BJ (cell line): ENCODE data around the gene PLCG1. TPM values are rescaled to one million over a fixed set of nuclear protein-coding genes. Genes with fewer than 3 reads are reported as not detected.

Experiments
- CTCF ChIA-PET: fragments of 350-600 bp; formaldehyde crosslinking; extraction: SDS; loops from one replicate; lab custom pipeline; 2021; ENCODE audit warnings: antibody characterized with exemption, inconsistent platforms; lab: Yijun Ruan, JAX
- POLR2A ChIA-PET: fragments of 300-600 bp; sonication (Branson Sonifier 250); formaldehyde crosslinking; extraction: SDS; loops from one replicate; lab custom pipeline; 2021; ENCODE audit warnings: antibody characterized with exemption; lab: Charles Lee
- DNase-seq: peaks from one replicate; pipeline ENCODE4 v3.0.0-alpha.2; 2011; ENCODE audit warnings: low read depth
- H3K27me3 ChIP-seq: 2 replicates; pipeline ENCODE4 v1.6.0; 2011; ENCODE audit warnings: low read length; ENCODE audit not compliant: control insufficient read depth, insufficient read depth
- H3K36me3 ChIP-seq: 2 replicates; pipeline ENCODE4 v1.5.1; 2011; ENCODE audit warnings: low read length; ENCODE audit not compliant: control insufficient read depth, insufficient read depth
- H3K4me3 ChIP-seq: 2 replicates; pipeline ENCODE4 v1.5.1; 2011; ENCODE audit warnings: low read depth, mild to moderate bottlenecking, control low read depth, low read length
- polyA plus RNA-seq: library from polyadenylated mRNA; depleted of rRNA; stranded (reverse); fragments of >200 nt; gene quantifications from 2 replicates; pipeline ENCODE4 v1.2.3, GENCODE V29; 2011
- TF ChIP-seq, protein P1 (sequence below): IDR thresholded peaks from 2 replicates; pipeline ENCODE4 v1.5.1; 2011; ENCODE audit warnings: low read depth, mild to moderate bottlenecking, control low read depth, inconsistent platforms, low read length, moderate library complexity; ENCODE audit not compliant: insufficient read depth

The PLCG1 gene
- polyA plus RNA-seq, 1 experiment, result 46.5 TPM

DNA sequence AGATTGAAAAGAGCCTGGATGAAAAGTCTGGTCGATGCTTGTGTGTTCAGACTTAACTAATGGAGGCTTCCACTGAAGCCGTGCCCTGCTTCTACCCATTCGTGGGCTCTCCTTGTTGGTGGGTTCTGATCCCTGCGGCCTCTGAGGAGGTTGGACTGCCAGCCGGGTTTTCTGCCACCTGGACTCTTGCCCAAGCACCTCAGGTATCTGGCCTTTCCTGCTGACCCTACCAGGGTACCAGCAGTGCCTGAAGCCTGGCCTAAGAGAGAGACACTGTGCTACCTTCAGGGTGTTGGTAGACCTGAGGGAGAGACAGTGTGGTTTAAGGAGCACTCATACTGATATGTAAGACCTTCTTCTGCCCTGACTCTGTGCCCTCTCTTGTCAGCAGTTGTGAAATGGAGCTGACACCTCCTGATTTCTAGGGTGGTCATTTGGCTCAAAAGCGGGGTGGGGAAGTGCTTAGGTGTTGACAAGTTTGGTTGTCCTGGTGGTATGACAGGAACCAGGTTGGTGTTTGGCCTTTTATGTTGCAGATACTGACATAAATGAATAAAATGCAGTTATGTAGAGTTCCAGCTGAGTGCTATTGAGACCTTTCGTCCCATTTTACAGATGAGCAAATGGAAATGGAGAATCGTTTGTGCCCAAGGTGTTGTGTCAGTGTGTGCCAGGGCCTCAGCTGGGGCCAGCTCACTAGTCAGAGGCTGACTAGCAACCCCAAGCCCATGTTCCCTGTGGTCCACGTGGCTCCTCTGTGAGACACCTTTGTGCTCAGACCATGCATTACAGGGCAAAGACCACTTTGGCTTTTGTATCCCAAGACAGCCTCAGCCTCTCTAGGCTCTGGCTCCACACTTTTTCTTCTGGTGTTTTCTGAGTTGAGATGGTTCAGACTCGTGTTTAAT is 3.1 kb downstream of the PLCG1 start:
- H3K27me3 ChIP-seq, result no peaks in the 10 kb centered on the region
- no peak for DNase-seq
- H3K4me3 ChIP-seq, result no peak overlapping the region
- TF ChIP-seq, protein P1, sequence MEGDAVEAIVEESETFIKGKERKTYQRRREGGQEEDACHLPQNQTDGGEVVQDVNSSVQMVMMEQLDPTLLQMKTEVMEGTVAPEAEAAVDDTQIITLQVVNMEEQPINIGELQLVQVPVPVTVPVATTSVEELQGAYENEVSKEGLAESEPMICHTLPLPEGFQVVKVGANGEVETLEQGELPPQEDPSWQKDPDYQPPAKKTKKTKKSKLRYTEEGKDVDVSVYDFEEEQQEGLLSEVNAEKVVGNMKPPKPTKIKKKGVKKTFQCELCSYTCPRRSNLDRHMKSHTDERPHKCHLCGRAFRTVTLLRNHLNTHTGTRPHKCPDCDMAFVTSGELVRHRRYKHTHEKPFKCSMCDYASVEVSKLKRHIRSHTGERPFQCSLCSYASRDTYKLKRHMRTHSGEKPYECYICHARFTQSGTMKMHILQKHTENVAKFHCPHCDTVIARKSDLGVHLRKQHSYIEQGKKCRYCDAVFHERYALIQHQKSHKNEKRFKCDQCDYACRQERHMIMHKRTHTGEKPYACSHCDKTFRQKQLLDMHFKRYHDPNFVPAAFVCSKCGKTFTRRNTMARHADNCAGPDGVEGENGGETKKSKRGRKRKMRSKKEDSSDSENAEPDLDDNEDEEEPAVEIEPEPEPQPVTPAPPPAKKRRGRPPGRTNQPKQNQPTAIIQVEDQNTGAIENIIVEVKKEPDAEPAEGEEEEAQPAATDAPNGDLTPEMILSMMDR, result no peak
- CTCF ChIA-PET, result interaction anchor here (1.5 kb wide), 1 partner anchor 33 kb away, joined by 5 read pairs; no protein-coding TSS in a partner anchor
- POLR2A ChIA-PET, result interaction anchor here (0.6 kb wide), 1 partner anchor 82 kb away, joined by 7 read pairs; no protein-coding TSS in a partner anchor
- H3K36me3 ChIP-seq, result 0 out of 2 replicates have a peak, but pooled peaks cover 1% of the 10 kb centered on the region

DNA sequence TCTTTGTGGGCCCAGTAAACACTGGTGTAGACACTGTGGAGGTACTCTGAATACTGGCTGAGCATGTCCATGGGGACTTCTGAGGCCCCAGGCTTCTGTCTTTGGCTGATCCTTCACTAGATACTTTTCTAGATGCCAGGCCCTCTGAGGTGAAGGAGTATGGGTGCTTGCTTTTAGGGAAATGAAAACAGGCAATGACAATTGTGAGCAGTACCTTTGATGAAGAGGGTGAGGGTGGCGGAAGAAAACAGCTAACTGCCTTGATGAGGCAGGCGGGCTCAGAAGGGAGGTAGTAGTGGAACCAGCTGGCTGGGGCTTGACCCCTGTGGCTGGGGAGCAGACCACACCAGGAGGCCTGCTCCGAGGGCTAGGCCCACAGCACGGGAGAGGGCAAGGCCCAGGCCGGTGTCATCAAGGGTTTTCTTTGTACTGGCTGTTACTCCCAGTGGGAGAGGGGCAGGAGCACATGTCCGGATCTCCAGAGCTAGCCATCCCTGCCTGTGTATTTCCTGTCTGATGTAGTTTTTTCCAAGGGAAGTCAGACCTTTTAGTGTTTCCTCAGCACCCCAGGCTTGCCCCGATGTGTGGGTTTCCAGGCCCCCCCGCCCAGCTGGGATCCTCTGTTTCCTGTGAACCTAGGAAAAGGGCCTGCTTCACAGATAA is 3.9 kb downstream of the PLCG1 start:
- no peak for DNase-seq
- TF ChIP-seq, protein P1, result no peak
- CTCF ChIA-PET, result interaction anchor here (1.5 kb wide), 1 partner anchor 32 kb away, joined by 5 read pairs; no protein-coding TSS in a partner anchor
- 0 out of 2 replicates have a peak, but pooled peaks cover 1% of the 10 kb centered on the region for H3K36me3 ChIP-seq
- H3K4me3 ChIP-seq, result no peak overlapping the region
- no peaks in the 10 kb centered on the region for H3K27me3 ChIP-seq
- POLR2A ChIA-PET, result interaction anchor here (0.6 kb wide), 1 partner anchor 81 kb away, joined by 7 read pairs; no protein-coding TSS in a partner anchor

DNA sequence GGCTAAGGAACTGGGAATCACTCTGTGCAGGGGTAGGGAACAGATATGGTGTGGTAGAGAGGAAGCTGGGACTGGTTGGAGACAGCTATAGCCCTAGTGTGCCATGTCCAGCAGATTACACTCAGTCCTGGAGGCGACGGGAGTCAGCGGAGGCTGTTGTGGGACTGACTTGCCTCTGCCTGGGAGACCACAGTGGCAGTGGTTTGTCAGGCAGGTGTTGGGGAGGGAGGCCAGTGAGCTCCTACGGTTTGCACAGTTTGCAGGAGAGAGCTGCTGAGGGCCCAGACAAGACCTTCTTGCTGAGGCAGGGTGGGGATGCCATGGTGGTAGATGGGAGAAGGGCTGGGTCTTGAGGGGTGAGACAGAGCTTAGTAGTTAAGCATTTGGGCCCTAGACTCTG is 4.9 kb downstream of the PLCG1 start:
- no peak overlapping the region for H3K4me3 ChIP-seq
- DNase-seq, result no peak
- ChIA-PET POLR2A (interaction anchor here (0.6 kb wide), 1 partner anchor 51 kb away, joined by 3 read pairs; no protein-coding TSS in a partner anchor), CTCF (interaction anchor here (1.2 to 1.9 kb wide), 3 partner anchors 9 to 197 kb away, joined by 4 to 5 read pairs (median 5); no protein-coding TSS in a partner anchor)
- TF ChIP-seq, protein P1, result no peak
- H3K27me3 ChIP-seq, result no peaks in the 10 kb centered on the region
- 0 out of 2 replicates have a peak, but pooled peaks cover 1% of the 10 kb centered on the region for H3K36me3 ChIP-seq

DNA sequence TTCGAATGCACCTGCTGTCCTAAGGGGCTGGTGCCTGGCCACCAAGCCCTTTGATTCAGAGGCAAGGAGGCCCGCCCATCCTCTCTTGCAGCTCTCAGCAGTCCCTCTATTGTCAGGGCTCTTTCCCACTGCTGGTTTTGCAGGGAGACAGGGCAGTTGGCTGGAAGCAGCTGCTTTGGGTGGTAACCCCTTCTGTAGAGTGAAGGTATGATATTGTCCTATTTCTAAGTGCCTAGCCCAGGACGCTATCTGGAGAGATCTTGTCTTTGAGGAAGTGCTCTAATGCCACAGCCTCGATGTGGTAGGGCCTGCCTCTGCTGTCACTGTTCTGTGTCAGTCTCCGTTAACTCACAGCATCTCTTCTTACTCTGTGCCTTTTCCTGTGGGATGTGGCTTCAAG is 5.6 kb downstream of the PLCG1 start:
- TF ChIP-seq, protein P1, result no peak
- POLR2A ChIA-PET, result interaction anchor here (0.6 kb wide), 1 partner anchor 50 kb away, joined by 3 read pairs; no protein-coding TSS in a partner anchor
- CTCF ChIA-PET, result interaction anchor here (1.1 to 1.9 kb wide), 4 partner anchors 8 to 197 kb away, joined by 3 to 10 read pairs (median 4); no protein-coding TSS in a partner anchor

More for the DNA sequence above, 5.6 kb downstream of the PLCG1 start:
- DNase-seq, result no peak
- Histone ChIP-seq H3K36me3 (0 out of 2 replicates have a peak, but pooled peaks cover 1% of the 10 kb centered on the region), H3K4me3 (no peak overlapping the region), H3K27me3 (no peaks in the 10 kb centered on the region)
